Transverse colon (tissue), 4 donors: ENCODE results near the gene LPIN3.

Experiments used
- CTCF ChIP-seq, 5 experiments: fragments of 200-600 bp in 3 of 5; fragments of 450-650 bp in 2 of 5; sonication (generic) in 3 of 5; IDR thresholded peaks; 1 replicate in 2 of 5; 2 replicates in 3 of 5; pipeline ENCODE4 v1.5.1; 2016 to 2017; ENCODE audit warnings: antibody characterized with exemption in 5 of 5, inconsistent platforms in 3 of 5, mild to moderate bottlenecking in 2 of 5, moderate library complexity in 1 of 5
- EP300 ChIP-seq: sonication (generic); formaldehyde crosslinking; IDR thresholded peaks from one replicate; pipeline ENCODE4 v1.6.1; 2017; ENCODE audit warnings: antibody characterized with exemption, low read depth
- POLR2A ChIP-seq: fragments of 450-650 bp; IDR thresholded peaks from one replicate; pipeline ENCODE4 v1.6.1; 2016; ENCODE audit warnings: antibody characterized with exemption, mild to moderate bottlenecking, moderate library complexity
- POLR2AphosphoS5 ChIP-seq, 3 donors: sonication (generic); formaldehyde crosslinking; IDR thresholded peaks; one replicate each; pipeline ENCODE4 v1.6.1; 2016; ENCODE audit warnings: antibody characterized with exemption in 3 of 3

DNA sequence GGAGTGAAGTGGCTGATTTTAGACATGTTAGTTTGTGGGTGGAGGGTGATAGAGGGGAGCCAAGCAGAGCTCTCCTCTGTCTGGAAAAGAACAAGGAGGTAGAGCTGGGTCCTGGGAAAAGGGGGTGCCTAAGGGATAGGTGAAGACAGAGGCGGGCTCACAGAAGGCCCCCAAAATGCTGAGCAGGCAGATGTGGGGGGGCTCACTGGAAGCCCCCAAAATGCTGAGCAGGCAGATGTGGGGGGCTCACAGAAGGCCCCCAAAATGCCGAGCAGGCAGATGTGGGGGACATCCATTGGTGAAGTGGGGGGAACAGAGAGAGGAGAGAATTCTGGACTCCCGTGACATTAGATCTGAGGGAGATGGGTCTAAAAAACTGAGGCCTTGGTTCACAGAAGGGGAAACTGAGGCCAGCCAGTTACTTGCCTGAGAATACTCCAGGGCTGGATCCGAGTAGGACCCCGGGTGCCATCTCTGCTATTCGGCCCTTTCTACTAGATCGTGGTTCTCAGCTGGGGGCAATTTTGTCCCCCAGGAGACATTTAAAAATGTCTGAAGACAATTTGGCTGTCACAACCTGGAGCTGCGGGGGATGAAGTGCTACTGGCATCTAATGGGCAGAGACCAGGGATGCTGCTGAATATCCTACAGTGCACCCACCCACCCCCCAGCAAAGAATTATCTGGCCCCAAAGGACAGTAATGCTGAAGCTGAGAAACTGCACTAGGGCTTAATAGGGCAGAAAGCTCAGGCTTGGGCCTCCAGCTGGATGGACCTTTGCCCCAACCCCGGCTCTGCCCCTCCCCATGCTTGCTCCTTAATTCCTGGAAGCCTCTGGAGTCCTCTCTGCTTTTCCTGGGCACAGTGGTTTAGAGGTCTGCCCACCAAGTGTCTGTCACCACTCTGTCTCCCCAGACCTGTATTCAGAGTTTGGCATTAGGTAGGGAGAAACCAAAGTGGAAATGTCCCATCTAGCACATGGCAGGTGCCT is 2.1 kb downstream of the LPIN3 start:
- TF ChIP-seq CTCF (IDR thresholded peaks at IDR 0.05) = no peak
- TF ChIP-seq POLR2A = no peak
- no peak for TF ChIP-seq EP300
- TF ChIP-seq POLR2AphosphoS5 (IDR thresholded peaks at IDR 0.05) = no peak
